WTC11 (cell line): Measurements from ENCODE around the gene IQGAP3. TPM values are rescaled to one million over a fixed set of nuclear protein-coding genes. Genes with fewer than 3 reads are reported as not detected.

ENCODE experiments used
- ATAC-seq: fragments of 200-7000 bp; cut with Tn5 transposase; 2 replicates; pipeline ENCODE4 v1.10.0; 2021; ENCODE audit warnings: mild to moderate bottlenecking, moderate library complexity
- CTCF ChIA-PET: fragments of 300-600 bp; sonication (Branson Sonifier 250); formaldehyde crosslinking; loops from one replicate; lab custom pipeline; 2021; ENCODE audit warnings: antibody characterized with exemption; lab: Charles Lee
- POLR2A ChIA-PET: fragments of 350-600 bp; sonication (Branson Sonifier 250); formaldehyde crosslinking; loops from one replicate; lab custom pipeline; 2021; ENCODE audit warnings: antibody characterized with exemption; lab: Charles Lee
- DNase-seq: peaks from one replicate; pipeline ENCODE4 v3.0.0; 2021; ENCODE audit warnings: low spot score
- H3K27ac Mint-ChIP-seq: 2 replicates; pipeline ENCODE4 v1.8.0; 2021; ENCODE audit warnings: mixed read lengths
- H3K27me3 Mint-ChIP-seq: 2 replicates; pipeline ENCODE4 v1.8.0; 2021; ENCODE audit warnings: low read depth, mild to moderate bottlenecking, moderate library complexity, mixed read lengths
- H3K36me3 Mint-ChIP-seq: 2 replicates; pipeline ENCODE4 v1.8.0; 2021; ENCODE audit warnings: mixed read lengths
- H3K4me1 Mint-ChIP-seq: 2 replicates; pipeline ENCODE4 v1.8.0; 2022; ENCODE audit warnings: mixed read lengths
- H3K4me3 Mint-ChIP-seq: 2 replicates; pipeline ENCODE4 v1.8.0; 2021; ENCODE audit warnings: mild to moderate bottlenecking, moderate library complexity, mixed read lengths
- H3K9me3 Mint-ChIP-seq: 2 replicates; pipeline ENCODE4 v1.8.0; 2021; ENCODE audit warnings: mixed read lengths
- CREM ChIP-seq: sonication (generic); formaldehyde crosslinking; IDR thresholded peaks from 2 replicates; pipeline ENCODE4 v1.8.1; 2022; ENCODE audit warnings: mild to moderate bottlenecking, missing genetic modification reagents, moderate library complexity
- ETV6 ChIP-seq: sonication (generic); formaldehyde crosslinking; IDR thresholded peaks from 2 replicates; pipeline ENCODE4 v1.8.1; 2022; ENCODE audit warnings: mild to moderate bottlenecking, missing genetic modification reagents
- HMGA2 ChIP-seq: fragments of 250-450 bp; sonication (Bioruptor Pico); IDR thresholded peaks from 2 replicates; pipeline ENCODE4 v1.4.0; 2021; ENCODE audit warnings: mild to moderate bottlenecking, moderate library complexity
- NFE2L1 ChIP-seq: sonication (generic); formaldehyde crosslinking; IDR thresholded peaks from 2 replicates; pipeline ENCODE4 v1.8.1; 2023; ENCODE audit warnings: missing genetic modification reagents
- ZNF219 ChIP-seq: sonication (generic); formaldehyde crosslinking; IDR thresholded peaks from 2 replicates; pipeline ENCODE4 v1.8.0; 2023; ENCODE audit warnings: missing genetic modification reagents, mild to moderate bottlenecking, borderline replicate concordance
- ZNF423 ChIP-seq: fragments of 250-450 bp; sonication (Bioruptor Pico); IDR thresholded peaks from 2 replicates; pipeline ENCODE4 v2.1.2; 2022; ENCODE audit warnings: mild to moderate bottlenecking, moderate library complexity
- total RNA-seq: library from RNA; stranded (reverse); gene quantifications from 3 replicates; pipeline ENCODE4 v1.2.3, GENCODE V29; 2021
- TF ChIP-seq, protein P1 (sequence below): sonication (generic); formaldehyde crosslinking; IDR thresholded peaks from 2 replicates; pipeline ENCODE4 v1.8.0; 2022; ENCODE audit warnings: missing genetic modification reagents
- TF ChIP-seq, protein P2 (sequence below): sonication (generic); formaldehyde crosslinking; IDR thresholded peaks from 2 replicates; pipeline ENCODE4 v1.8.0; 2023; ENCODE audit warnings: missing genetic modification reagents, mild to moderate bottlenecking, borderline replicate concordance
- TF ChIP-seq, protein P3 (sequence below): fragments of 250-450 bp; sonication (Bioruptor Pico); IDR thresholded peaks from 2 replicates; pipeline ENCODE4 v1.9.0; 2021; ENCODE audit warnings: mild to moderate bottlenecking
- TF ChIP-seq, protein P4 (sequence below): fragments of 250-450 bp; sonication (Bioruptor Pico); conservative IDR thresholded peaks from 2 replicates; pipeline ENCODE4 v1.9.0; 2021; ENCODE audit warnings: mild to moderate bottlenecking
- TF ChIP-seq, protein P5 (sequence below): sonication (generic); formaldehyde crosslinking; IDR thresholded peaks from 2 replicates; pipeline ENCODE4 v1.8.1; 2023; ENCODE audit warnings: mild to moderate bottlenecking, missing genetic modification reagents
- TF ChIP-seq, protein P6 (sequence below): sonication (generic); formaldehyde crosslinking; IDR thresholded peaks from 2 replicates; pipeline ENCODE4 v1.8.0; 2022; ENCODE audit warnings: mild to moderate bottlenecking, missing genetic modification reagents
- TF ChIP-seq, protein P7 (sequence below): sonication (generic); formaldehyde crosslinking; IDR thresholded peaks from 2 replicates; pipeline ENCODE4 v1.8.1; 2023; ENCODE audit warnings: mild to moderate bottlenecking, missing genetic modification reagents, moderate library complexity
- TF ChIP-seq, protein P8 (sequence below): fragments of 250-450 bp; sonication (Bioruptor Pico); IDR thresholded peaks from 2 replicates; pipeline ENCODE4 v2.1.2; 2022; ENCODE audit warnings: mild to moderate bottlenecking, moderate library complexity

IQGAP3 gene
- total RNA-seq, 1 experiment from 2014 or later: 33.3 TPM

DNA sequence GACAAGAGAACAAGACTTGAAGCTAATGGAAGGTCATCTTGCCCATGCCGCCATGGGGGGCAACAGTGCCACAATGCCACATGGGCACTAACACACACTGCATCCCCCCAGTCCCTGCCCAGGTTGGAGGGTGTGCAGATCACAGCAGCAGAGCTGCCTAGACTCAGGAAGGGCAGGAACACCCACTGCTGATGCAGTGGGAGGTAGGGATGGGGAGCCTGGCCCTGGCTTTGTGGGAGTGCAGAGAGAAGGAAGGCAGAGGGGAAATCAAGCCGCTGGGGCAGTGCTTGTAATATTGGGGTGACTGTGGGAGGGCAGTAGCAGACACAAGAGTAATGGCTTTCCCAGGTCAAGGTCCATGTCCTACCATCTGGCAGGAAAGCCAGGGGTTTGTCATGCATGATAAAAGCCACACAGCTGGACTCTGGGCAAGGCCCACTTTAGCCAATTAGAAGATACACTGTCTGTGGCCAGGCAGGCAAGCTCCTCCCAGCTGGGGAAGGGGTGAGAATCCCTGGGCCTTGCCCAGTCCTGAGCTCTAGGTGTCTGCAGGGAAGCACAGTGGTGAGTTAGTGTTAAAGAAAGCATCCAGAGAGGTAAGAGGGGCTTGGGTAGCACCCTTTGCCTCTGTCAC is 46.4 kb downstream of the IQGAP3 start:
- Mint-ChIP-seq H3K27me3 (no peaks in the 10 kb centered on the region), H3K9me3 (no peaks in the 10 kb centered on the region), H3K4me1 (peaks cover 23% of the 10 kb centered on the region), H3K27ac (peak overlapping the region; percentile 92), H3K4me3 (0 out of 2 replicates have a peak overlapping the region, but pooled peaks have one; percentile 7), H3K36me3 (peaks cover 34% of the 10 kb centered on the region)
- peak; percentile 90 for ATAC-seq
- CTCF ChIA-PET: interaction anchor here (0.7 to 7.4 kb wide), 13 partner anchors 21 to 180 kb away, joined by 3 to 73 read pairs (median 4); partner anchors contain the start of genes CRABP2, HAPLN2 and MEF2D
- peak; percentile 38 for DNase-seq
- POLR2A ChIA-PET: interaction anchor here (0.7 to 1.7 kb wide), 3 partner anchors 17 to 25 kb away, joined by 3 to 5 read pairs (median 4); partner anchors contain the start of gene MEF2D
- TF ChIP-seq, protein P1, sequence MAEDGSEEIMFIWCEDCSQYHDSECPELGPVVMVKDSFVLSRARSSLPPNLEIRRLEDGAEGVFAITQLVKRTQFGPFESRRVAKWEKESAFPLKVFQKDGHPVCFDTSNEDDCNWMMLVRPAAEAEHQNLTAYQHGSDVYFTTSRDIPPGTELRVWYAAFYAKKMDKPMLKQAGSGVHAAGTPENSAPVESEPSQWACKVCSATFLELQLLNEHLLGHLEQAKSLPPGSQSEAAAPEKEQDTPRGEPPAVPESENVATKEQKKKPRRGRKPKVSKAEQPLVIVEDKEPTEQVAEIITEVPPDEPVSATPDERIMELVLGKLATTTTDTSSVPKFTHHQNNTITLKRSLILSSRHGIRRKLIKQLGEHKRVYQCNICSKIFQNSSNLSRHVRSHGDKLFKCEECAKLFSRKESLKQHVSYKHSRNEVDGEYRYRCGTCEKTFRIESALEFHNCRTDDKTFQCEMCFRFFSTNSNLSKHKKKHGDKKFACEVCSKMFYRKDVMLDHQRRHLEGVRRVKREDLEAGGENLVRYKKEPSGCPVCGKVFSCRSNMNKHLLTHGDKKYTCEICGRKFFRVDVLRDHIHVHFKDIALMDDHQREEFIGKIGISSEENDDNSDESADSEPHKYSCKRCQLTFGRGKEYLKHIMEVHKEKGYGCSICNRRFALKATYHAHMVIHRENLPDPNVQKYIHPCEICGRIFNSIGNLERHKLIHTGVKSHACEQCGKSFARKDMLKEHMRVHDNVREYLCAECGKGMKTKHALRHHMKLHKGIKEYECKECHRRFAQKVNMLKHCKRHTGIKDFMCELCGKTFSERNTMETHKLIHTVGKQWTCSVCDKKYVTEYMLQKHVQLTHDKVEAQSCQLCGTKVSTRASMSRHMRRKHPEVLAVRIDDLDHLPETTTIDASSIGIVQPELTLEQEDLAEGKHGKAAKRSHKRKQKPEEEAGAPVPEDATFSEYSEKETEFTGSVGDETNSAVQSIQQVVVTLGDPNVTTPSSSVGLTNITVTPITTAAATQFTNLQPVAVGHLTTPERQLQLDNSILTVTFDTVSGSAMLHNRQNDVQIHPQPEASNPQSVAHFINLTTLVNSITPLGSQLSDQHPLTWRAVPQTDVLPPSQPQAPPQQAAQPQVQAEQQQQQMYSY: no peak
- 0 out of 2 replicates have a peak, but pooled peaks have one; percentile 18 for TF ChIP-seq ZNF423 (CRISPR knock-in tag)
- peak; percentile 40; the same call in 1 of the 2 replicates for TF ChIP-seq ETV6 (CRISPR knock-in tag)

DNA sequence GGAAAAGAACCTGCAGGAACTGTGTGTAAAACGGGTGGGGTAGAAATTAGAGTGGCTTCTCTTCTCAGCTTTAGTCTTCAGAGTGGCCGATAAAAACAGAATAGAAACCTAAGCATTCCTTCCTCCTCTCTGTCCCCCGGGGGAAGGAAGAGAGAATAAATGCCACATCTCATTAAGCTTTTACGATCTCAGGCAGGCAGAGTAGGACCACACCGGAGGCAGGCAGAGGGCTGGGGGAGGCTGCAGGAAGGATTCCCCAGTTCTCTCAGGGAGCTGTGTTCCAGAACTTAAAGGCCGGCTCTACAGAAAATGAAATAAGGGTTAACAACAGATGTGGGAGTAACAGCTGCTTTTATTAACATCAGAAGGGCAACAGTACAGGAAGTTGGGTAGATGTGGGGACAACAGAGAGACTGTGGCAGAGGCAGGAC is 47.3 kb downstream of the IQGAP3 start:
- H3K4me1 Mint-ChIP-seq: peaks cover 23% of the 10 kb centered on the region
- H3K4me3 Mint-ChIP-seq: no peak overlapping the region
- no peaks in the 10 kb centered on the region for H3K27me3 Mint-ChIP-seq
- peaks cover 27% of the 10 kb centered on the region for H3K36me3 Mint-ChIP-seq
- DNase-seq (no peak), ATAC-seq (no peak)
- CTCF ChIA-PET: interaction anchor here (0.6 to 7.4 kb wide), 14 partner anchors 12 to 362 kb away, joined by 3 to 73 read pairs (median 4); partner anchors contain the start of genes CRABP2, HAPLN2 and MEF2D
- POLR2A ChIA-PET: interaction anchor here (1.1 to 1.7 kb wide), 4 partner anchors 16 to 25 kb away, joined by 3 to 5 read pairs (median 4); partner anchors contain the start of gene MEF2D
- peak overlapping the region; percentile 67 for H3K27ac Mint-ChIP-seq
- H3K9me3 Mint-ChIP-seq: no peaks in the 10 kb centered on the region
- TF ChIP-seq ZNF219 (CRISPR knock-in tag) (no peak), HMGA2 (no peak), NFE2L1 (CRISPR knock-in tag) (no peak), CREM (CRISPR knock-in tag) (no peak)
- TF ChIP-seq, protein P2, sequence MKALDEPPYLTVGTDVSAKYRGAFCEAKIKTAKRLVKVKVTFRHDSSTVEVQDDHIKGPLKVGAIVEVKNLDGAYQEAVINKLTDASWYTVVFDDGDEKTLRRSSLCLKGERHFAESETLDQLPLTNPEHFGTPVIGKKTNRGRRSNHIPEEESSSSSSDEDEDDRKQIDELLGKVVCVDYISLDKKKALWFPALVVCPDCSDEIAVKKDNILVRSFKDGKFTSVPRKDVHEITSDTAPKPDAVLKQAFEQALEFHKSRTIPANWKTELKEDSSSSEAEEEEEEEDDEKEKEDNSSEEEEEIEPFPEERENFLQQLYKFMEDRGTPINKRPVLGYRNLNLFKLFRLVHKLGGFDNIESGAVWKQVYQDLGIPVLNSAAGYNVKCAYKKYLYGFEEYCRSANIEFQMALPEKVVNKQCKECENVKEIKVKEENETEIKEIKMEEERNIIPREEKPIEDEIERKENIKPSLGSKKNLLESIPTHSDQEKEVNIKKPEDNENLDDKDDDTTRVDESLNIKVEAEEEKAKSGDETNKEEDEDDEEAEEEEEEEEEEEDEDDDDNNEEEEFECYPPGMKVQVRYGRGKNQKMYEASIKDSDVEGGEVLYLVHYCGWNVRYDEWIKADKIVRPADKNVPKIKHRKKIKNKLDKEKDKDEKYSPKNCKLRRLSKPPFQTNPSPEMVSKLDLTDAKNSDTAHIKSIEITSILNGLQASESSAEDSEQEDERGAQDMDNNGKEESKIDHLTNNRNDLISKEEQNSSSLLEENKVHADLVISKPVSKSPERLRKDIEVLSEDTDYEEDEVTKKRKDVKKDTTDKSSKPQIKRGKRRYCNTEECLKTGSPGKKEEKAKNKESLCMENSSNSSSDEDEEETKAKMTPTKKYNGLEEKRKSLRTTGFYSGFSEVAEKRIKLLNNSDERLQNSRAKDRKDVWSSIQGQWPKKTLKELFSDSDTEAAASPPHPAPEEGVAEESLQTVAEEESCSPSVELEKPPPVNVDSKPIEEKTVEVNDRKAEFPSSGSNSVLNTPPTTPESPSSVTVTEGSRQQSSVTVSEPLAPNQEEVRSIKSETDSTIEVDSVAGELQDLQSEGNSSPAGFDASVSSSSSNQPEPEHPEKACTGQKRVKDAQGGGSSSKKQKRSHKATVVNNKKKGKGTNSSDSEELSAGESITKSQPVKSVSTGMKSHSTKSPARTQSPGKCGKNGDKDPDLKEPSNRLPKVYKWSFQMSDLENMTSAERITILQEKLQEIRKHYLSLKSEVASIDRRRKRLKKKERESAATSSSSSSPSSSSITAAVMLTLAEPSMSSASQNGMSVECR (CRISPR knock-in tag): no peak
- TF ChIP-seq, protein P3, sequence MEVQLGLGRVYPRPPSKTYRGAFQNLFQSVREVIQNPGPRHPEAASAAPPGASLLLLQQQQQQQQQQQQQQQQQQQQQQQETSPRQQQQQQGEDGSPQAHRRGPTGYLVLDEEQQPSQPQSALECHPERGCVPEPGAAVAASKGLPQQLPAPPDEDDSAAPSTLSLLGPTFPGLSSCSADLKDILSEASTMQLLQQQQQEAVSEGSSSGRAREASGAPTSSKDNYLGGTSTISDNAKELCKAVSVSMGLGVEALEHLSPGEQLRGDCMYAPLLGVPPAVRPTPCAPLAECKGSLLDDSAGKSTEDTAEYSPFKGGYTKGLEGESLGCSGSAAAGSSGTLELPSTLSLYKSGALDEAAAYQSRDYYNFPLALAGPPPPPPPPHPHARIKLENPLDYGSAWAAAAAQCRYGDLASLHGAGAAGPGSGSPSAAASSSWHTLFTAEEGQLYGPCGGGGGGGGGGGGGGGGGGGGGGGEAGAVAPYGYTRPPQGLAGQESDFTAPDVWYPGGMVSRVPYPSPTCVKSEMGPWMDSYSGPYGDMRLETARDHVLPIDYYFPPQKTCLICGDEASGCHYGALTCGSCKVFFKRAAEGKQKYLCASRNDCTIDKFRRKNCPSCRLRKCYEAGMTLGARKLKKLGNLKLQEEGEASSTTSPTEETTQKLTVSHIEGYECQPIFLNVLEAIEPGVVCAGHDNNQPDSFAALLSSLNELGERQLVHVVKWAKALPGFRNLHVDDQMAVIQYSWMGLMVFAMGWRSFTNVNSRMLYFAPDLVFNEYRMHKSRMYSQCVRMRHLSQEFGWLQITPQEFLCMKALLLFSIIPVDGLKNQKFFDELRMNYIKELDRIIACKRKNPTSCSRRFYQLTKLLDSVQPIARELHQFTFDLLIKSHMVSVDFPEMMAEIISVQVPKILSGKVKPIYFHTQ (CRISPR knock-in tag): no peak
- TF ChIP-seq, protein P4, sequence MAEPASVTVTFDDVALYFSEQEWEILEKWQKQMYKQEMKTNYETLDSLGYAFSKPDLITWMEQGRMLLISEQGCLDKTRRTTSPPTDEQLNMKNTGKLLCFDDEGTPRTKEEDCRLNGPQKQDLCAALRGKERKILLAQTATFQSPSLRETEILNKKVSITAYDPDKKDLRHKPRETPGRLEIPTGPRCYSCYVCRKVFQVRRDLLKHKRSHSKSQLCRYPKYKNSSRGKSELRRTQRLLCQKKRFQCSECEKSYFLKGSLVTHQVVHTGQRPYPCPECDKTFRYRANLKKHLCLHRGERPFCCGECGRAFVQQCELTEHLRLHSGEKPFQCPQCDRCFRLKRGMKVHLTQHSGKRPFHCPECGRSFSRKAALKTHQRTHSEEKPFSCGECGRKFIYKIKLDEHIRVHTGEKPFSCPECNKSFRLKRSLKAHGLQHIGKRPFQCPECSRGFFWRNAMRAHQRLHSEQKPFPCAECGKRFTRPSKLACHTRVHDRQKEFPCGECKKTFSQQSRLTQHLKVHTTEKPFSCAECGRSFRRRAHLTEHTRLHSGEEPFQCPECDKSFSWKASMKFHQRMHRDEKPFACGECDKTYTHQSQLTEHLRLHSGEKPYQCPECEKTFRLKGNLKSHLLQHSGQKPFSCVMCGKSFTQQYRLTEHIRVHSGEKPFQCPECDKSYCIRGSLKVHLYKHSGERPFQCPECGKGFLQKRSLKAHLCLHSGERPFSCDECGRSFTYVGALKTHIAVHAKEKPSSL (CRISPR knock-in tag): no peak
- TF ChIP-seq, protein P5, sequence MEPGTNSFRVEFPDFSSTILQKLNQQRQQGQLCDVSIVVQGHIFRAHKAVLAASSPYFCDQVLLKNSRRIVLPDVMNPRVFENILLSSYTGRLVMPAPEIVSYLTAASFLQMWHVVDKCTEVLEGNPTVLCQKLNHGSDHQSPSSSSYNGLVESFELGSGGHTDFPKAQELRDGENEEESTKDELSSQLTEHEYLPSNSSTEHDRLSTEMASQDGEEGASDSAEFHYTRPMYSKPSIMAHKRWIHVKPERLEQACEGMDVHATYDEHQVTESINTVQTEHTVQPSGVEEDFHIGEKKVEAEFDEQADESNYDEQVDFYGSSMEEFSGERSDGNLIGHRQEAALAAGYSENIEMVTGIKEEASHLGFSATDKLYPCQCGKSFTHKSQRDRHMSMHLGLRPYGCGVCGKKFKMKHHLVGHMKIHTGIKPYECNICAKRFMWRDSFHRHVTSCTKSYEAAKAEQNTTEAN: no peak
- TF ChIP-seq, protein P6, sequence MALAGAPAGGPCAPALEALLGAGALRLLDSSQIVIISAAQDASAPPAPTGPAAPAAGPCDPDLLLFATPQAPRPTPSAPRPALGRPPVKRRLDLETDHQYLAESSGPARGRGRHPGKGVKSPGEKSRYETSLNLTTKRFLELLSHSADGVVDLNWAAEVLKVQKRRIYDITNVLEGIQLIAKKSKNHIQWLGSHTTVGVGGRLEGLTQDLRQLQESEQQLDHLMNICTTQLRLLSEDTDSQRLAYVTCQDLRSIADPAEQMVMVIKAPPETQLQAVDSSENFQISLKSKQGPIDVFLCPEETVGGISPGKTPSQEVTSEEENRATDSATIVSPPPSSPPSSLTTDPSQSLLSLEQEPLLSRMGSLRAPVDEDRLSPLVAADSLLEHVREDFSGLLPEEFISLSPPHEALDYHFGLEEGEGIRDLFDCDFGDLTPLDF (CRISPR knock-in tag): no peak
- TF ChIP-seq, protein P7, sequence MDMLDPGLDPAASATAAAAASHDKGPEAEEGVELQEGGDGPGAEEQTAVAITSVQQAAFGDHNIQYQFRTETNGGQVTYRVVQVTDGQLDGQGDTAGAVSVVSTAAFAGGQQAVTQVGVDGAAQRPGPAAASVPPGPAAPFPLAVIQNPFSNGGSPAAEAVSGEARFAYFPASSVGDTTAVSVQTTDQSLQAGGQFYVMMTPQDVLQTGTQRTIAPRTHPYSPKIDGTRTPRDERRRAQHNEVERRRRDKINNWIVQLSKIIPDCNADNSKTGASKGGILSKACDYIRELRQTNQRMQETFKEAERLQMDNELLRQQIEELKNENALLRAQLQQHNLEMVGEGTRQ: no peak
- TF ChIP-seq, protein P8, sequence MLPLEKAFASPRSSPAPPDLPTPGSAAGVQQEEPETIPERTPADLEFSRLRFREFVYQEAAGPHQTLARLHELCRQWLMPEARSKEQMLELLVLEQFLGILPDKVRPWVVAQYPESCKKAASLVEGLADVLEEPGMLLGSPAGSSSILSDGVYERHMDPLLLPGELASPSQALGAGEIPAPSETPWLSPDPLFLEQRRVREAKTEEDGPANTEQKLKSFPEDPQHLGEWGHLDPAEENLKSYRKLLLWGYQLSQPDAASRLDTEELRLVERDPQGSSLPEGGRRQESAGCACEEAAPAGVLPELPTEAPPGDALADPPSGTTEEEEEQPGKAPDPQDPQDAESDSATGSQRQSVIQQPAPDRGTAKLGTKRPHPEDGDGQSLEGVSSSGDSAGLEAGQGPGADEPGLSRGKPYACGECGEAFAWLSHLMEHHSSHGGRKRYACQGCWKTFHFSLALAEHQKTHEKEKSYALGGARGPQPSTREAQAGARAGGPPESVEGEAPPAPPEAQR (CRISPR knock-in tag): no peak
